ENCODE data around the gene GABPA.

GRCh38 chr21:25806060-25806459 is 71.3 kb downstream of the GABPA start:
- TF ChIP-seq ZNF274 (IDR thresholded peaks at IDR 0.05; ENCODE audit: low read depth, low read length), result no peak
- no peak for TF ChIP-seq SUZ12 (IDR thresholded peaks at IDR 0.05; ENCODE audit: extremely low read depth, insufficient read depth, insufficient read length)

All from NT2/D1 (cell line).